ENCODE results near the gene DSG3. TPM values are rescaled to one million over a fixed set of nuclear protein-coding genes. Genes with fewer than 3 reads are reported as not detected.

Gene DSG3
- total and polyA plus RNA-seq, 8 donors, result 0.31 to 47.6 (median 0.95) TPM; not detected in 4

- peaks cover 0 to 6% (median 3%) of the 10 kb centered on the region in 4 donors for H3K4me1 ChIP-seq
- intact Hi-C loops (cut with DNase I; ENCODE audit: low total_unique reads), result no loop called here
- DNase-seq, result no peak
- no peak overlapping the region for H3K4me3 ChIP-seq
- H3K27ac ChIP-seq, result no peak overlapping the region
- no peaks in the 10 kb centered on the region for H3K27me3 ChIP-seq
- no peaks in the 10 kb centered on the region for H3K36me3 ChIP-seq
- TF ChIP-seq CTCF (IDR thresholded peaks at IDR 0.05) (no peak), POLR2AphosphoS5 (IDR thresholded peaks at IDR 0.05) (no peak), POLR2A (IDR thresholded peaks at IDR 0.05) (no peak), EP300 (IDR thresholded peaks at IDR 0.05) (no peak)
- no peaks in the 10 kb centered on the region for H3K9me3 ChIP-seq
- 72 to 79% (median 77%) methylated on average over 2 of the region's 2 CpGs for WGBS, 5 donors
Measured at GRCh38 chr18:31426021-31426420, 21.5 kb upstream of the DSG3 start.

DNA sequence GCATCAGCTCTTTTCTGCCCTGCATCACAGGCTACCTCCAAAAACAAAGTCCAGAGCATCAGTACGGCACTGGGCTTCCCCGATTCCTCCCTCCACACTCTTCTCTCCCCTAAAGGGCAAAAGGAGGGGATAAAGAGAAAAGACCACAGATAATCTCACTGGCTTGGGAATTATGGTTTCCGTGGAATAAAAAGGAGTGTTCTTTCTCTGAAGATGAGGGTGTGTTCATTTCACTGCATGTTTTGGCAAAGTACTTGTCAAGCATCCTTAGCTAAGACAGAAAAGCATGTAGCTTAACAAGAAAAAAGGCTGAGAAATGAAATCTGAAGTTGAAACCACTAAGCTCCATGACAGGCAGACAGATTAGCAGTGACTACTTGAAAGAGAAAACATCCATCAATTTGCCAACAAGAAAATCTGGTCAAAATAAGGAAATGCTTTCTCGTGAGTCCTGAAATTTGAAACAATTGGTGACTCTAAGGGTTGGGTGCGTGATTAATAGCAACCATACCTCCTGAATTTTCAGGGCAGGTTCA lies 20.6 kb upstream of the DSG3 start:
- 74 to 84% (median 75%) methylated on average over 5 of the region's 5 CpGs for whole genome bisulfite sequencing, 5 donors
- Histone ChIP-seq H3K27me3 (no peaks in the 10 kb centered on the region), H3K27ac (no peak overlapping the region), H3K4me3 (no peak overlapping the region), H3K36me3 (no peaks in the 10 kb centered on the region), H3K4me1 (peaks cover 0 to 6% (median 3%) of the 10 kb centered on the region in 4 donors), H3K9me3 (no peaks in the 10 kb centered on the region)
- intact Hi-C loops (cut with DNase I; ENCODE audit: low total_unique reads), result no loop called here
- no peak for DNase-seq
- TF ChIP-seq POLR2AphosphoS5 (IDR thresholded peaks at IDR 0.05) (no peak), EP300 (IDR thresholded peaks at IDR 0.05) (no peak), POLR2A (IDR thresholded peaks at IDR 0.05) (no peak), CTCF (IDR thresholded peaks at IDR 0.05) (no peak)

DNA sequence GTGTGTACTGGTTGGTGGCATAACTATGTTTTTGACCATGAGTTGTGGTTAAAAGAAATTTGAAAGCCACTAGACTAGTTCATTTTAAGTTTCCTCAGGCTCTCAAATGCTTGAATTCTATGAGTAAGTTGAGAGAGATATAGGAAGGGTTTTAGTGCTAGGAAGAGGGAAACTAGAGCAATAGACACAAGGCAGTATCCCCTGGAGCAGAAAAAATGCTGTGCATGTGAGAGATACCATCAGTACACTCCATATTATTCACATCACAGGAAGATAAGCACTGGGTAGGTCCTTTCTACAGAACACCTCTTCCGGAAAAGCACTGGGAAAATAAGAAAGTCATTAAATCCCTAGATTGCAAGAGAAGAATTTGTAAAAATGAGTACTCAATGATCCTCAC lies 19.3 kb upstream of the DSG3 start:
- Histone ChIP-seq H3K27me3 (no peaks in the 10 kb centered on the region), H3K36me3 (no peaks in the 10 kb centered on the region), H3K9me3 (no peaks in the 10 kb centered on the region), H3K4me3 (no peak overlapping the region), H3K27ac (no peak overlapping the region), H3K4me1 (peaks cover 0 to 6% (median 3%) of the 10 kb centered on the region in 4 donors)
- no peak for DNase-seq
- no peak for TF ChIP-seq POLR2AphosphoS5 (IDR thresholded peaks at IDR 0.05)
- no peak for TF ChIP-seq CTCF (IDR thresholded peaks at IDR 0.05)
- TF ChIP-seq EP300 (IDR thresholded peaks at IDR 0.05), result no peak
- TF ChIP-seq POLR2A (IDR thresholded peaks at IDR 0.05), result no peak
- 79 to 96% (median 91%) methylated on average over 1 of the region's 1 CpG for WGBS, 5 donors
- intact Hi-C loops (cut with DNase I; ENCODE audit: low total_unique reads), result no loop called here

DNA sequence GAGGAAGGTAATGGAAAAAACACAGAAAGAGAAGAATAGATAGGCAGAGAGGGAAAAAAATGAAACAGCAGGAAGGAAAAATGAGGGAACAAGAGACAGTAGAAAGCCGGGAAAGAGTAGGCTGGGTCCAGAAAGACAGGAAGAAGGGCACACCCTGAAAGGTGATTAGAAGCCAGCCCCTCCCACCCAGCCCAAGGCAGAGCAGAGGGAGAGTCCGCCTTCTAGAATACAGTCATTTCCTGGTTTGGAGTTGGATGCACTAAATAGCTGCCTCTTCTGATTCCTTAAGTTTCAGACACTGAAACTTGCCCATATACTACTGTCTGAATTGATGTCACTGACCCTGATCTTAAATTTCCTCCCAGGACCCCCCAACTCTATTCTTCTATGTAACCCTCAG lies 17.9 kb upstream of the DSG3 start:
- intact Hi-C loops (cut with DNase I; ENCODE audit: low total_unique reads), result no loop called here
- Histone ChIP-seq H3K9me3 (peaks cover 0 to 3% (median 0%) of the 10 kb centered on the region in 4 donors), H3K27ac (peak overlapping the region in 2 of 5 donors; percentile 8 to 56), H3K36me3 (no peaks in the 10 kb centered on the region), H3K4me3 (no peak overlapping the region), H3K4me1 (peaks cover 0 to 6% (median 3%) of the 10 kb centered on the region in 4 donors), H3K27me3 (no peaks in the 10 kb centered on the region)
- WGBS, 5 donors, result 15 to 45% (median 32%) methylated on average over 2 of the region's 2 CpGs
- TF ChIP-seq EP300 (IDR thresholded peaks at IDR 0.05) (no peak), CTCF (IDR thresholded peaks at IDR 0.05) (no peak), POLR2AphosphoS5 (IDR thresholded peaks at IDR 0.05) (no peak), POLR2A (IDR thresholded peaks at IDR 0.05) (no peak)
- peak in 1 of 2 donors; percentile 62 for DNase-seq

All from stomach (tissue), 9 donors.